Breast epithelium (tissue), 4 donors: ENCODE measurements around the gene LPP. TPM values are rescaled to one million over a fixed set of nuclear protein-coding genes. Genes with fewer than 3 reads are reported as not detected.
A peak's percentile ranks its signal among the peaks of the same experiment; 100 is the strongest.

Experiments
- DNase-seq, 2 donors: peaks; one replicate each; pipeline ENCODE4 v3.0.0-alpha.2; 2019; ENCODE audit warnings: low spot score in 2 of 2
- H3K27ac ChIP-seq, 2 donors: fragments of 200-600 bp; sonication (generic) in 1 of 2; one replicate each; pipeline ENCODE4 v1.5.1; 2016 to 2019; ENCODE audit warnings: mild to moderate bottlenecking in 1 of 2
- H3K27me3 ChIP-seq, 2 donors: fragments of 200-600 bp; sonication (generic) in 1 of 2; one replicate each; pipeline versions ENCODE4 v1.5.1 to v1.6.0; 2017 to 2019; ENCODE audit warnings: control low read depth in 1 of 2, mild to moderate bottlenecking in 1 of 2
- H3K36me3 ChIP-seq: fragments of 200-600 bp; one replicate; pipeline ENCODE4 v1.5.1; 2019
- H3K4me1 ChIP-seq, 2 donors: fragments of 200-600 bp; sonication (generic); one replicate each; pipeline ENCODE4 v1.5.1; 2016 to 2019; ENCODE audit warnings: control low read depth in 1 of 2
- H3K4me3 ChIP-seq, 3 donors: fragments of 200-600 bp; sonication (generic); 1 replicate in 2 of 3; 2 replicates in 1 of 3; pipeline ENCODE4 v1.5.1; 2016 to 2019; ENCODE audit warnings: mild to moderate bottlenecking in 3 of 3, moderate library complexity in 2 of 3
- H3K9me3 ChIP-seq, 2 donors: fragments of 200-600 bp; sonication (generic) in 1 of 2; one replicate each; pipeline ENCODE4 v1.5.1; 2016 to 2019; ENCODE audit warnings: control low read depth in 1 of 2
- CTCF ChIP-seq, 3 donors: fragments of 450-650 bp; IDR thresholded peaks; one replicate each; pipeline ENCODE4 v1.5.1; 2016 to 2017; ENCODE audit warnings: antibody characterized with exemption in 3 of 3, mild to moderate bottlenecking in 3 of 3, moderate library complexity in 3 of 3
- POLR2A ChIP-seq: fragments of 450-650 bp; IDR thresholded peaks from one replicate; pipeline ENCODE4 v1.6.1; 2016; ENCODE audit warnings: antibody characterized with exemption, mild to moderate bottlenecking, moderate library complexity
- POLR2AphosphoS5 ChIP-seq, 3 donors: sonication (generic); formaldehyde crosslinking; IDR thresholded peaks; one replicate each; pipeline ENCODE4 v1.6.1; 2017; ENCODE audit warnings: antibody characterized with exemption in 3 of 3
- intact Hi-C: fragments of 100-400 bp; cut with DNase I; formaldehyde crosslinking; loops from one replicate; pipeline ENCODE4 v1.15.1; 2023; ENCODE audit warnings: low total_unique reads
- total RNA-seq, 3 donors: library from RNA; depleted of rRNA; stranded (reverse); fragments of >200 nt; gene quantifications; one replicate each; pipeline ENCODE4 v1.1.0, GENCODE V29; 2016

The LPP gene
- total RNA-seq, 3 donors from 2014 or later: 135 to 183 (median 147) TPM

- no peak overlapping the region for H3K4me3 ChIP-seq
- no peak overlapping the region for H3K27ac ChIP-seq
- TF ChIP-seq POLR2AphosphoS5 (IDR thresholded peaks at IDR 0.05) (no peak), CTCF (IDR thresholded peaks at IDR 0.05) (no peak), POLR2A (no peak)
- no peaks in the 10 kb centered on the region for H3K36me3 ChIP-seq
- no peaks in the 10 kb centered on the region for H3K9me3 ChIP-seq
- peaks cover 0 to 4% of the 10 kb centered on the region in 2 donors for H3K4me1 ChIP-seq
- H3K27me3 ChIP-seq: no peaks in the 10 kb centered on the region
- intact Hi-C loops: no loop called here
- DNase-seq: peak in 1 of 2 donors; percentile 39
These were observed 752.3 kb downstream of the LPP start for GRCh38 chr3:188906236-188906635.

- Histone ChIP-seq H3K27me3 (no peaks in the 10 kb centered on the region), H3K9me3 (no peaks in the 10 kb centered on the region), H3K36me3 (no peaks in the 10 kb centered on the region), H3K27ac (no peak overlapping the region), H3K4me1 (no peaks in the 10 kb centered on the region), H3K4me3 (no peak overlapping the region)
- TF ChIP-seq CTCF (IDR thresholded peaks at IDR 0.05): no peak
- TF ChIP-seq POLR2AphosphoS5 (IDR thresholded peaks at IDR 0.05): no peak
- no peak for TF ChIP-seq POLR2A
- DNase-seq: no peak
- intact Hi-C loops: no loop called here
These were observed 754.3 kb downstream of the LPP start for GRCh38 chr3:188908002-188908850.

GRCh38 chr3:188911026-188911850 lies 757.3 kb downstream of the LPP start:
- intact Hi-C loops: no loop called here
- H3K27ac ChIP-seq: no peak overlapping the region
- no peaks in the 10 kb centered on the region for H3K9me3 ChIP-seq
- no peak overlapping the region for H3K4me3 ChIP-seq
- no peak for TF ChIP-seq POLR2AphosphoS5 (IDR thresholded peaks at IDR 0.05)
- TF ChIP-seq POLR2A: no peak
- TF ChIP-seq CTCF (IDR thresholded peaks at IDR 0.05): no peak
- H3K4me1 ChIP-seq: no peaks in the 10 kb centered on the region
- no peaks in the 10 kb centered on the region for H3K36me3 ChIP-seq
- H3K27me3 ChIP-seq: no peaks in the 10 kb centered on the region
- no peak for DNase-seq

DNA sequence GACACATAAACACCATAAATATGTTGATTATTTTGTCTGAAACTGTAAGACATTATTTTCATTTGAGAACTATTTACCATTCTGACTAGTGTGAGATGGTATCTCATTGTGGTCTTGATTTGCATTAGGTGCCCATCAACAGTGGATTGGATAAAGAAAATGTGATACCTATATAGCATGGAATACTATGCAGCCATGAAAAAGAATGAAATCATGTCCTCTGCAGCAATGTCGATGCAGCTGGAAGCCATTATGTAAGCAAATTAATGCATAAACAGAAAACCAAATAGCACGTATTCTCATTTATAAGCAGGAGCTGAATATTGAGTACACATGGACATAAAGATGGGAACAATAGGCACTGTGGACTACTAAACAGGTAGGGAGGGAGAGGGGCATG lies 759.1 kb downstream of the LPP start:
- Histone ChIP-seq H3K27ac (no peak overlapping the region), H3K4me3 (no peak overlapping the region), H3K36me3 (no peaks in the 10 kb centered on the region), H3K9me3 (no peaks in the 10 kb centered on the region), H3K4me1 (no peaks in the 10 kb centered on the region), H3K27me3 (no peaks in the 10 kb centered on the region)
- intact Hi-C loops: no loop called here
- no peak for TF ChIP-seq POLR2A
- TF ChIP-seq POLR2AphosphoS5 (IDR thresholded peaks at IDR 0.05): no peak
- TF ChIP-seq CTCF (IDR thresholded peaks at IDR 0.05): no peak
- DNase-seq: no peak

- H3K4me1 ChIP-seq: no peaks in the 10 kb centered on the region
- no peak for DNase-seq
- TF ChIP-seq POLR2AphosphoS5 (IDR thresholded peaks at IDR 0.05): no peak
- TF ChIP-seq CTCF (IDR thresholded peaks at IDR 0.05): no peak
- TF ChIP-seq POLR2A: no peak
- no peaks in the 10 kb centered on the region for H3K36me3 ChIP-seq
- no peak overlapping the region for H3K4me3 ChIP-seq
- H3K27me3 ChIP-seq: no peaks in the 10 kb centered on the region
- no peaks in the 10 kb centered on the region for H3K9me3 ChIP-seq
- intact Hi-C loops: no loop called here
- peak overlapping the region in 1 of 2 donors; percentile 14 for H3K27ac ChIP-seq
These were observed 760.6 kb downstream of the LPP start for GRCh38 chr3:188914552-188914951.
